Islet of Langerhans (tissue), 1 donor: ENCODE data around the gene CPSF6.
"Not testable (repeated sequence)": the region's sequence is repeated elsewhere in the genome, so short reads cannot be mapped to it uniquely, and the experiment has no call there.

Experiments used
- FAIRE-seq: peaks from one replicate; lab custom pipeline; 2011; peaks lifted over from hg19 to GRCh38; lab: Jason Lieb, UNC

CPSF6 gene, protein sequence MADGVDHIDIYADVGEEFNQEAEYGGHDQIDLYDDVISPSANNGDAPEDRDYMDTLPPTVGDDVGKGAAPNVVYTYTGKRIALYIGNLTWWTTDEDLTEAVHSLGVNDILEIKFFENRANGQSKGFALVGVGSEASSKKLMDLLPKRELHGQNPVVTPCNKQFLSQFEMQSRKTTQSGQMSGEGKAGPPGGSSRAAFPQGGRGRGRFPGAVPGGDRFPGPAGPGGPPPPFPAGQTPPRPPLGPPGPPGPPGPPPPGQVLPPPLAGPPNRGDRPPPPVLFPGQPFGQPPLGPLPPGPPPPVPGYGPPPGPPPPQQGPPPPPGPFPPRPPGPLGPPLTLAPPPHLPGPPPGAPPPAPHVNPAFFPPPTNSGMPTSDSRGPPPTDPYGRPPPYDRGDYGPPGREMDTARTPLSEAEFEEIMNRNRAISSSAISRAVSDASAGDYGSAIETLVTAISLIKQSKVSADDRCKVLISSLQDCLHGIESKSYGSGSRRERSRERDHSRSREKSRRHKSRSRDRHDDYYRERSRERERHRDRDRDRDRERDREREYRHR

DNA sequence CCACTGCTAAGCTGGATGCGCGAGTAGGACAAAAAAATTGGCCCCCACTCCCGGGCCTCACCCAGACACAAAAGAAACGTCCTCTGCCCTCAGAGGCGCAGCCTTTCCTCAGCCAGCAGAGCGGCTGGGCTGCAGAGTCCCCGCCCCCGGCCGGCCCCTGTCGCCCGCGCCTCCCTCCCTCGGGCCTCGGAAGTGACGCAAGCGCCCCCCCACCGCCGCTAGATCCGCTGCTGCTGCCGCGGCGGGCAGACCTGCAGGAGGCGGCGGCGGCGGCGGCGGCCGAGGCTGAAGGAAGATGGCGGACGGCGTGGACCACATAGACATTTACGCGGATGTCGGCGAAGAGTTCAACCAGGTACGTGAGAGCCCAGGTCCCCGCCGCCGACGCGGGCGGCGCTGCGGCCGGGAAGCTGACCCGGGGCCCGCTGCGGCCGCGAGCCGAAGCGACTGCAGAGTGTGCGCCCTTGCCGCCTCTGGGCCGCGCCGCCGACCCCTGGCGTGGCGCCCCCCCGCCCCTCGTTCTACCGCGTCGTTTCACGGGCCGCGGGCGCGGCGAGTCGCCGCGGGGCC, at the start of gene CPSF6:
Gene CPSF6, plus strand, starts transcription at position 218 of the 570 bp plus-strand sequence. Its CDS starts 78 bp downstream, at position 296.
- no peak for FAIRE-seq

DNA sequence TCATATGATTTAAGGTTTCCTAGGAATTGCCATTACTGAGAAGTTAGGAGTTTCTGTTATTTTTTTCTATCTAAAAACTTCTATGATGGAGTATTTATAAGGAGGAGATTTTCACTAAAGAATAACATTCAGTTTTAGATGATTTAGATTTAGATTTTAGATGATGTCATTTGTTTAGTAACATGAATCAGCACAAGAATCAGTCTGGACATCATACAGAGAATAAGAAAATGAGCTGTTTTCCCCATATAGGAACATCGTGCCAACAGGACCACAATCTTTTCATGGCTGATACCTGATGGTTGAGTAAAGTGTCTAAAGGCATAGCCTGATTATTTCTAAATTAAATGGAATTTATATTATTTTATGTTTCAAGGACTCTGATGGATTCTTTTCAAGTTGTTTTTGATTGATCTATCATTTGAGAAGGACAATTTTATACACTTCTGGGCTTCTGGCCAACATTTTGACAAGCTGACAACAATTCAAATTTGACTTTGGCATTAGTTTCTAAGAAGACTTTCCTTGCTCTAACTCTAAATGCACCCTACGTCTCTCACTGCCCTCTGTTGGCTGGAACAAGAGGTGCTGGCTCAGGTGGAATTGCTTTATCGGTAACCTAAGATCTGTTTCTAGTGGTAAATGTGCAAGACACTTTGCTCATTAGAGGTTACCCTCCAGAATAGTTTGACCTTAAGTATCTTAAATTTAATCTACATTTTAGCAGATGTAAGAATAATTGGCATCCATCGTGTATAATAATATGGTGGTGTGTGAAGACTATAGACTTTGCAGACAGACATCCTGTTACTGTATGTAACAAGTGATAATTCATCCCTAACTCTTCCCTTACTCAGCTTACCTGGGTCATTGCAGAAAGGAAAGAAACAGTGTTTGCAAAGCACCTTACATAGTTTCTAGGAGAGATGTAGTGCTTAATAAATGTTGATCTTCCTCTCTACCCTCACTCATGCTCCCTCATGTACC, 42.8 kb upstream of the CPSF6 start:
- no peak for FAIRE-seq

DNA sequence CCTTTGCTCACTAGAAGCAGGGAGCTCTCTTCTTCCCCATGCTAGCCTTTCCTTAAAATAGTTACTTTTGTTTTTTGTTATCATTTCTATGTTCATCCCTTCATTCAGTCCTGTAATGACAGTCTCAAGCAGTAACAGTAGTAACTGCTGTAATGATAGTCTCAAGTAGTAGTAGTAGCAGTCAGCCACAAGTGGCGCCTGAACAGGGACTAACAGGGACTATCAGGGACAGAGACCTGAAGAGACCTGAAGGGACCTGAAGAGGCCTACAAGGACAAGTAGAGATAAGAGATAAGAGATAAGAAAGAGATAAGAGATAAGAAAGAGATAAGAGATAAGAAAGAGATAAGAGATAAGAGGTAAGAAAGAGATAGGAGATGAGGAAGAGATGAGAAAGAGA, 39.4 kb upstream of the CPSF6 start:
- not testable (repeated sequence) for FAIRE-seq

DNA sequence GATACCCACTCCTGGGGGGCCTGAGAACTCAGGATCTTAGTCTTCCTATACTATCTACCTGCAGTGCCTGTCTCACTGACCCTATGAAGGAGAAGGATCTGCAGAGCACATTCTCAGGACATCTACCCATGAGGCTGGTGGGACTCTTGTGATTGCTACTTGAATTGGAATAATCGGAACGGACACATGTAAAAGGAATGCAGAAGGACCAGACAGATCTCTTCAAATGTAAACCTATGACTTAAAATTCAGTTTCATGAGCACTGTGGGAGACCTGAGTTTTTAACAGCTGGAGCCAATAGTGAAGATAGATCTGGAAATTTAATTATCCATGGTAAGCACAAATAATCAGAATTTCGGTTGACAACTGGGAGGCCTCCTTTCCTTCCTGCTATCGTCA, 35.2 kb upstream of the CPSF6 start:
- no peak for FAIRE-seq

DNA sequence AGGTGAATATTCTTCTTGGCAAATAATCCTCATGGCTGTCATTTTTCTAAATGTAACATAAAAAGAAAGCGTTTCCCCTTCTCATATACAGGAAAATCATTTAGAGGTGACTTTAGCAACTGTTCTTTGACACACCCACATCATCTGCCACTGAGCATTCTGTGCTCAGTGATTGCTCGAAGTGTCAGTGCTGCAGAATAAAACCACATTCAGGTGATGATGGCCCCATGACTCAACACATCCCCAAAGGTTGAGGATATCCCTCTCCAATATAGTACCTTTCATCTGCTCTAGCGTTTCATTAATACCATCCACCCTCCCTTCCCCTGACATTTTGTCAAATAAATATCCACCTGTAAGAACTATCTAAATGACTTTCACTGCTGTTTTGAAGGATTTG, 28.7 kb upstream of the CPSF6 start:
- no peak for FAIRE-seq

DNA sequence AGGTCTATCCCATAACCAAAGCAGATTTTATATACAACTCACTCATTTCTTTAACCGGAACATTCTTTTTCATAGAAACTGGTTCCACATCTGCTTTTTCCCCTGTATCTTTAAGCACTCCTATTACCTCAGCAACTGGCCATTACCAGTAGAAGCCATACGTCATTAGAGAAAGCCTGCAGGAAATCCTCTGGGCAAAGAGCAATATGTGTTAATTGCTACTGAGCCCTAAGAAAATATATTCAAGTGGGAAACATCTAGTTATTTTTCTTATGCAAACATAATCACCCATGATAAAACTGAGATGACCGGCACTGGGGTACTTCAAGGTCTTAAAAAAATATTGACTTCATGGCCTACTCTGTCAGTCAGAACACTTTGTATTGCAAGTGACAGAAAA, 28.2 kb upstream of the CPSF6 start:
- FAIRE-seq, result no peak

DNA sequence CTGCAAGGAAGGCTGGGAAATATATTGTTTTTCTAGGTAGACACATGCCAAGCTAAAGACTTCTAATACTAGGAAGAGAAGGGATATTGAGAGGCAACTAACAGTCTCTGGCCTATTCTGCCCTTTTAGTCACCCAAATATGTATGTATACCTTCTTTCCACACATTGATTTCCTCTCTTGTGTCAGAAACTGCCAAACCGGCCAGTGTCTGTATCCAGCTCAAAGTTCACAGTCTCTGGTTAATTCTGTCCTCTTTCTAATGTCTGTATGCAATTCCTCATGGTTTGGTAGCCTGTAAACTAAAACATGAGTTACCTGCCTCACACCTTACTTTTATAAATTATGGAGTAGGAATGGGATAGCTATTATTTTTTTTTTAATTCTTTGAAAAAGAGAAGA, 25.2 kb upstream of the CPSF6 start:
- no peak for FAIRE-seq

DNA sequence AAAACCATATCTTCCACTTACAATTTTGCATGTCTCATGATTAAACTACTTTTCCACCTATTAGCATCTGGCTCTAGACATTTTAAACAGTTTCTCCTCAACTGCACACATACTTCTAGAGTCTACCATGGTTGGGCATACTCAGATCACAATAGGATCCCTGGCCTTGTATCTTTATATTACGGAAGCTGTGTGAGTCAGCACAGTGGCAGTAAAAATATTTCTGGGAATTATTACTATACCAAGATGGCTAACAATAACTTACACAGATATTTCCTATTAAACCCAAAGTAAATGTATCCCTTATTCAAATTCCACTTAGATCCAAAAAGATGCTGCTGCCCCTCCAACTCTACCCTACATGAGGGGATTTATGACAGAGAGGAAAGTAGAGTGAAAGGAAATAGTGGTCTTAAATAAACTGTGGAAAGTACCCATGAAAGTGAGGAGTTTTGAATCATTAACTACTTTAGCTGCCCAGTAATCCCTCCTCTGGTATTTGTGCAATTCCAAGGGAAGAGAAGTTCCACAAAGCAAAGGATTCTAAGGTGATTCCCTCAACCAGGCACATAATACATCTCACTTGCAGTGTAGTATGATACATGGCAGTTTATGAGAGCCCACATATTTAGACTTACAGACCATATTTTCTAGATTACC, 14.0 kb upstream of the CPSF6 start:
- no peak for FAIRE-seq

DNA sequence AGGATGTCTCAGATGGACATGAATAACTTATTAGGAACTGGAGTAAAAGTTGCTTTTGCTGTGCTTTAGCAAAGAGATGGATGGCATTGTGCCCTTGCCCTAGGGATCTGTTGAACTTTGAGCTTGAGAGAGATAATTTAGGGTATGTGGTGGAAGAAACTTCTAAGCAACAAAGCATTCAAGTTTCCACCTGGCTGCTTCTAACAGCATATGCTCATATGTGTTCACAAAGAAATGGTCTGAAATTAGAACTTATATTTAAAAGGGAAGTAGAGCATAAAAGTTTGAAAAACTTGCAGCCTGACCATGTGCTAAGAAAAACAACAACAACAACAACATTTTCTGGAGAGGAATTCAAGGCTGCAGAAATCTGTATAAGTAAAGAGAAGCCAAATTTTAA, 7.9 kb upstream of the CPSF6 start:
- FAIRE-seq, result no peak

DNA sequence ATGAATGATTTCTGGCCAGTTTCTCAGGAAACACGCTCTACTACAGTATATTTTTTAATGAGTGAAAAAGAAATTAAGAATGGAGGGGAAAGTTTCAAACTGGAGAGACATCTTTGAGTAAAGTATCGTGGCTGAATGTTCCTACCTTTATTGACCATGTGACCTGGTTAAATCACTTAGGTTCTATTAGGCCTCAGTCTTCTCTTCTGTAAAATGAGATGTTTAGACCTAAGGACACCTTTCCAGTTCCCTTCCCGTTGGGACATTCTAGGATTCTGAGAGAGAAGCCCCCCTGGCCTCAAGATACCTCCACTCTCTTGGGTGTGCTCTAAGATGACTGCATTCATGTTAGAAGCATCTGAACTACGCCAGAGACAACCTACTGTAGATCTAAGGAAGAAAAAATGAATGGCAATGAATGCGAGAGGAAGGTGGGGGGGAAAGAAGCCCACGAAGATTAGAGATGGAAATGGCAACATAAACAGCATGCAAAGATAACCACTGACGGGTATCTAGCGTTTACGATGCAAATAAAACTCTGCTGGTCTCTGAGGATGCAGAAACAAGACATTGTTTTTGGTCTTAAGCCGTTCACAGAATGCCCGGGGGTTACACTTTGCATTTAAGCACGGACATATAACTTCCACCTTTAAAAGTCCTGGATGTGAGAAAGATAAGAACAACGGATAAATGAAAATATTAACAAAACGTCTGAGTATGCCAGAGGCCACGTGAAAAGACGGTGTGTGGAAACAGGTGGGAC, 599 bp upstream of the CPSF6 start:
- FAIRE-seq, result no peak

DNA sequence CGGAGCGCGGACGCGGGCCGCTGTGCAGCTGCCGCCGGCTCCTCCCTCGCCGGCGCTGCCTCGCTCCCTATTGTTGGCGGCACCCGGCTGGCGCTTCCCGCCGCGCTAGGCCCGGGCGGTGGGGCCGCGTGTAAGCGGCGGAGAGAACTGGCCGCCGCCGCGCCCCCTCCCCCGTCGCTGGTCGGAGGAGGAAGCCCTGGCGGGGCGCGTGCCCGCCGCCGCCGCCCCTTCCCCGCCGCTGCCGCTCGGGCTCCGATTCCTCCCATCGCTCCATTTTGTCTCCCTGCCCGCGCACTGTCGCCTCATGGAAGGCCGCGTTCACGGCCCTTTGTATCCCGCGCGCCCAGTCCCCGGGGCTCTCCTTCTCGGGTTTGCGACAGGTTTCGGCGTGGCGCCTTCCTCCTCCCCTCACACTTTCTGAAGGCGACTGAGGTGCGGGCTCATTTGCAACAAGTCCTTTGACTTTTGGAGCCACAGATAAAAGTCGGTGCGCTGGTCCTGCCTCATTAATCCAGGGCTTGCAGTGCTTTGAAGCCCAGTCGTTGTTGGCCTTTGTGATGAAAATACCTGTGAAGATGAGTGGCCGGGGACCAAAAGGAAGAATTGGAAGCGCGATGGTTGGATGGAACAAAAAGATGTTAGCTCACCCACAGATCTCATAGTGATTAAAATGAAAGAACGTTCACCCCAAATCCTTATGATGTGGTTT, 707 bp downstream of the CPSF6 start:
- FAIRE-seq, result no peak

DNA sequence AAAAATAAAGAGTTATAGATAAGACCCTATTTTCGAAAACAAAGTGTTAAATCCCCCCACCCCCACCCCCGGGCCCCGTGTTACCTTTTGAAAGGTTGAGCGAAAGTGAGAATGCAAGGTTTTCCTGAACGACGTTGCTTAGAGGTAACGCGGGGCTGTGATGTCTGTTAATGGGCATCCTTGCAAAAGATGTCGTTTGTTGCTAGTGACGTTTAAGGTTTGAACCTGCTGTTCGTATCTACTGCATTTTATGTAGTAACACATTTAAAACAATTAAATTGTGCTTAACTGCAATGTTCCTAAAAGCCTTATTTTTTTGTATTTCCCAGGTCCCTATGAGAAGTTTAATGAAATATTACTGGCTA, 1.2 kb downstream of the CPSF6 start:
- no peak for FAIRE-seq

DNA sequence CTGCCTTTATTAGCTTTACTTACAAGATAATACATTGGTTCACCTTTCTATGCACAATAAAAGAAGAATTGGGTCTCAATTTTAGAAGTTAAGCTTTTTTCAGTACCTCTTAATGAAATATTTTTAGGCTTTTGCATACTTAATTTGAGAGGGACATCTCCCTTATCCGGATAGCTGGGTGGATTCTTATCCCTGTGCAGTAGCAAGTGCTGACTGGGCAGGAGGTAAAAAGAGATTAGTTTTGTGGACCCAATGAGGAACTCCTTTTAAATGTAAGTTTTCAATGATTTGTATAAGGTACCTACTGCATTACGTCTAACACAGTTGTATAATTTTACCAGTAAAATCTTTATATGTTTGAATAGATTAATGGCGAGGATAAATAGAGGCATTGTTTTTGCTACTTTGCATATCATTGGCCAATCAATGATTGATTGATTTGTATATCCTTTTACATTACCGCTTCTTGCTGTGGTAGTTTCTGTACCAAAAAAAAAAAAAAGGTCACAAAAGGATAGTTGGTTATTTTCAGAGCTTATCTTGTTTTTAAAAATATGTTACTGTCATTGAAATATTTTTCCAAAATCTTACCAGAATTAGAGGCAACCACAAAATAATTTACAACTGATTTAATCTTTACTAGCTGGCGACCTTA, 2.2 kb downstream of the CPSF6 start:
- FAIRE-seq, result no peak

DNA sequence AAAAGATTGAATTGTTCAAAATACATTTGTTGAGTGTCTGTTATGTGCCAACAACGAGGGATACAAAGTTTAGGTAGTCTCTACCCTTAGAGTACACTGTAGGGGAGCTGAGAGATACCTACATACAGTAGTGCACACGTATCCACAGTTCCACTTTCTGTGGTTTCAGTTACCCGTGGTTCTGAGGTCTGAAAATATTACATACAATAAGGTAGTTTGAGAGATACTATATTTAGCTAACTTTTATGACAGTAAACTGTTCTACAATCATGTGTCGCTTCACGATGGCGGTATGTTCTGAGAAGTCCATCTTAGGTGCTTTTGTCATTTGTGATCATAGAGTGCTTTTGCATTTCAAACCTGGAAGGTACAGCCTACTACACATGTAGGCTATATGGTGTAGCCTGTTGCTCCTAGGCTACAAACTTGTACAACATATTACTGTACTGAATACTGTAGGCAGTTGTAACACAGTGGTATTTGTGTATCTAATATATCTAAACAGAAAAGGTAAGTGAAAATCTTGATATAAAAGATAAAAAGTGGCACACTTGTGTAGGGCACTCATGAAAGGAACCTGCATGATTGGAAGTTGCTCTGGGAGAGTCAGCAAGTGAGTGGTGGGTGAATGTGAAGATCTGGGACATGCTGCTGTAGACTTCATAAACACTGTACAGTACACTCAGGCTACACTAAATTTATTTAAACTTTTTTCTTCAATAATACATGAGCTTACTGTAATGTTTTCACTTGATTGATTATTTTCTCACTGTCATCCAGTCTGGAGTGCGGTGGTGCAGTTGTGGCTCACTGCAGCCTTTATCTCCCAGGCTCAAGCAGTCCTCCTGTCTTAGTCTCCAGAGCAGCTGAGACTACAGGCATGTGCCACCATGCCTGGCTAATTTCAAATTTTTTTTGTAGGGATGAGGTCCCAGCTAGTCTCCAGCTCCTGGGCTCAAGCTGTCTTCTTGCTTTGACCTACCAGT, 4.0 kb downstream of the CPSF6 start:
- FAIRE-seq, result no peak

DNA sequence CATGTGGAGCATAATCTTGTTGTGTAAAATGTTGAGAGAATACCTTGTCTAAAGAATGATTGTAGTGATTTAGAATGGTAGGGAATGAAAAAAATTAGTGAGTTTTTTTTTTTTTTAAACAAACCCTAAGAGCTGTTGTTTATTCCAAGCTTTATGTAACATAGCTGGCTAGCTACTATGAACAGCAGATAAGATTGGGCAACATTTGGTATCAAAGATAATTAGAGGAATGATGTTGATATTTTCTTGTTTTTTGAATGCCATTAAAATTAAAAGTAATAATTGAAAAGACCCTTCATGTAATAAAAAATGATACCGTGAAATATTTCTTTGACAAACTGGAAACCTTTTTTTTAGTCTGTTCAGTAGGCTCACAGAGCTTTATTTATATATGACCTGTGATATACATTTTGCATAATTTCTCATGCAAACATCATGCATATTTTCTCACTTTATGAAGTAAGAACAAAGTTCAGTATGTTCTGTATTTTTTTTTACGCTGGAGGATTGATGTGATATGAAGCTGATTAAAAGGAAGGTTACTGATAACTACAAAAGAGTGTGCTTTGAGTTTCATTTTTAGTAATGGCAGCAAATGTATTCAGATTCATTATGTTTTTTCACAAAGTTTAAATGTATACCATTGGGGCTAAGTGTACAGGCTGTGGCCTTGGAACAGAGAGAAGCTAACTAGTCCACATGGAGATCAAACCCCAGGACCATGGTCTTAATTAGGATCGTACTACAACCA, 8.1 kb downstream of the CPSF6 start:
- no peak for FAIRE-seq

DNA sequence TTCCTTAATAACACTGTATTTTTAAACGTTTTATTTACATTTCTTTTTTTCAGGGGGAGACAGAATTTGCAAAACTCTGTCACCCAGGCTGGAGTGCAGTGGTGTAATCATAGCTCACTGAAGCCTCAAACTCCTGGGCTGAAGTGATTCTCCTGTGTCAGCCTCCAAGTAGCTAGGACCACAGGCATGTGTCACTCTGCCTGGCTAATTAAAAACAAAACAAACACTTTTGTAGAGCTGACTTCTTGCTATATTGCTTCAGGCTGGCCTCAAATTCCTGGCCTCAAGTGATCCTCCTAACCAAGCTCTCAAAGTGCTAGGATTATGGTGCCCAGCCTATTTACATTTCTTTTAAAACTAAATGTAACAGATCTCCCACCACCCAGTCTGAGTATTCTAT, 12.7 kb downstream of the CPSF6 start:
- FAIRE-seq, result no peak

DNA sequence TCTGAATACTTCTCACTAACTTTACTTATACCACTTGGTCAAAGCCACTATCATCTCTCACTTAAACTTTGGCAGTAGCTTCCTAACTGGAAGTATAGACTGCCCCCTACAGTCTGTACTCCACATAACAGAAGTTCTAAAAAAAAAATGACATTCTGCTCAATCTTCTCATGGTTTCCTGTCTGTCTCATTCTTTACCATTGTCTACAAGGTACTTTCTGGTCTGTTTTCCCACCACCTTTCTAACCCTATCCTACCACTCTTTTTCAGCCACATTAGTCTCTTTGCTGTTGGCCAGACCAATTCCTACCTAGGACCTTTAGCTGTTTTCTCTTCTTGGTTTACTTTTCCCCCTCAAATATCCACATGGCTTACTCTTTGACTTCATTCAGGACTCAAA, 14.7 kb downstream of the CPSF6 start:
- no peak for FAIRE-seq

DNA sequence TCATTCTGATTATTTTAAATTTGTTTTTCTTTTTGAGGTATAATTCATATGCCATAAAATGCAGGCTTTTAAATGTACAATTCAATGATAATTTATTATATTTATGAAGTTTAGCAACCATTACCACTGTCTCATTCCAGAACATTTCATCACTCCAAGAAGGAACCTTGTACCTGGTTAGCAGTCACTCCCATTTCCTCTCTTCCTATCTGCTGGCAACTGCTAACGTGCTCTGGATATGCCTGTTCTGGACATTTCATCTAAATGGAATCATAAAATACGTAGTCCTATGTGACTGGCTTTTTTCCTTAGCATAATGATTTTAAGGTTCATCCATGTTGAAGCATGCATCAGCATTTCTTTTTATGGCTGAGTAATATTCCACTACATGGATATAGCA, 15.5 kb downstream of the CPSF6 start:
- FAIRE-seq, result no peak
